ENCODE data around the gene IFI16. TPM values are rescaled to one million over a fixed set of nuclear protein-coding genes. Genes with fewer than 3 reads are reported as not detected.

IFI16 gene
- polyA plus RNA-seq, 1 experiment = 81.8 TPM

DNA sequence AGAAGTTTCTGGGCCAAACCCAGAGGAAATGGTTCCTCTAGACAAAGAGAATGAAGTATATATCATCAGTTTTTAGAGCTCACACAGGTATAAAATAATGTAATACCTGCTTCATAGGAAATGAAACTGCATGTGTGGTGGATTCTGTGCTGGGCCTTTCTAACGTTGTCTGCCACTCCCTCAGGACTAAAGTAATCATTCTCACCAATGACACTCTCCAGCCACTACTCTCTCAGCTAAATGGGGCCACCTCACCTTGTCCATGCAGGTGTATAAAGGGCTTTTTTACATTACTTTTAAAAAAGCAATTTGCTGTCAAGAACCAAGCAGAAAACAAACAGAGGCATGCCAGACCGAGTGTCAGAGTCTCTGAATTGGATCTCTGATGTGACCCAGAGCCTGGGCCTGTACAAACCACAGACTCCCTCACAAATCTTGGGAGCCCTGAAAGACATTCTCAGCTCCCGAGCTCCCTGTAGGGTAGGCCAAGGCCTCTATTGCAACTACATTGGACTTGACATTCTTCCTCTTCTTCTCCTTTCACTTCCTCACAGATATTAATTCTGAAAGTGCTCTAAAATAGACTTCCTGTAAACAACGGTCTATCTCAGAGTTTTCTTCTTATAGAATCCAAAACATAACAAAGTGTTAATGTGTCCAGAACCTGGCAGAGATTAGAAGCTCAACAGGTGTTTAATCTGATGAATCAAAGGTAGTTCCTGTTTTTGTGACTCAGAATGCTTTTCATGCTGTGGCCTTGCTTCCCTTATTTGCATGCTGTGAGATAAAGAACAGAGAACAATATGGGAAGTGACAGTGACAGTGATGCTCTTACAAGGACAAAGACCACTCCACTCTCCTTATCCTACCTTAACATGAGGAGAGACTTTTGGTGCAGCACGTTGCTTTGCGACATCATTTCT, 58.3 kb downstream of the IFI16 start:
- Histone ChIP-seq H3K36me3 (ENCODE audit: control insufficient read depth, insufficient read depth, low read length) (no peaks in the 10 kb centered on the region), H3K27me3 (ENCODE audit: control insufficient read depth, insufficient read depth, low read length) (peaks cover 2% of the 10 kb centered on the region; the same call in 1 of the 2 replicates), H3K4me3 (ENCODE audit: low read depth, low read length) (no peak overlapping the region)
- CTCF ChIA-PET = interaction anchor here (2.0 kb wide), 1 partner anchor 864 kb away, joined by 9 read pairs; no protein-coding TSS in a partner anchor
- POLR2A ChIA-PET = interaction anchor here (0.6 kb wide), 1 partner anchor 109 kb away, joined by 3 read pairs; no protein-coding TSS in a partner anchor
- no peak for DNase-seq (ENCODE audit: low read depth)
- TF ChIP-seq, protein P1, sequence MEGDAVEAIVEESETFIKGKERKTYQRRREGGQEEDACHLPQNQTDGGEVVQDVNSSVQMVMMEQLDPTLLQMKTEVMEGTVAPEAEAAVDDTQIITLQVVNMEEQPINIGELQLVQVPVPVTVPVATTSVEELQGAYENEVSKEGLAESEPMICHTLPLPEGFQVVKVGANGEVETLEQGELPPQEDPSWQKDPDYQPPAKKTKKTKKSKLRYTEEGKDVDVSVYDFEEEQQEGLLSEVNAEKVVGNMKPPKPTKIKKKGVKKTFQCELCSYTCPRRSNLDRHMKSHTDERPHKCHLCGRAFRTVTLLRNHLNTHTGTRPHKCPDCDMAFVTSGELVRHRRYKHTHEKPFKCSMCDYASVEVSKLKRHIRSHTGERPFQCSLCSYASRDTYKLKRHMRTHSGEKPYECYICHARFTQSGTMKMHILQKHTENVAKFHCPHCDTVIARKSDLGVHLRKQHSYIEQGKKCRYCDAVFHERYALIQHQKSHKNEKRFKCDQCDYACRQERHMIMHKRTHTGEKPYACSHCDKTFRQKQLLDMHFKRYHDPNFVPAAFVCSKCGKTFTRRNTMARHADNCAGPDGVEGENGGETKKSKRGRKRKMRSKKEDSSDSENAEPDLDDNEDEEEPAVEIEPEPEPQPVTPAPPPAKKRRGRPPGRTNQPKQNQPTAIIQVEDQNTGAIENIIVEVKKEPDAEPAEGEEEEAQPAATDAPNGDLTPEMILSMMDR (IDR thresholded peaks at IDR 0.05; ENCODE audit: insufficient read depth, low read depth, low read length) = no peak

DNA sequence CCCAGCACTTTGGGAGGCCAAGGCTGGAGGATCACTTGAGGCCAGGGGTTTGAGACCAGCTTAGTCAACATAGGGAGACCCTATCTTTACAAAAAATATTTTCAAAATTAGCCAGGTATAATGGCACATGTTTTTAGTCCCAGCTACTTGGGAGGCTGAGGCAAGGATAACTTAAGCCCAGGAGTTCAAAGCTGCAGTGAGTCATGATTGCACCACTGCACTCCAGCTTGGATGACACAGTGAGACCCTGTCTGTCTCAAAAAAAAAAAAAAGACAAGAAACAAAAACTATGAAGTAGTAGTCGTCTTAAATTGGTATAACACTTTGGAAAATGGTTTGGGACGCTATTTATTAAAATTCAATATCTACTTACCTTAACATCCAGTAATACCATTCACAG, 59.2 kb downstream of the IFI16 start:
- CTCF ChIA-PET = interaction anchor here (1.1 to 2.0 kb wide), 2 partner anchors 71 to 865 kb away, joined by 3 to 9 read pairs; no protein-coding TSS in a partner anchor
- no peak for DNase-seq (ENCODE audit: low read depth)
- Histone ChIP-seq H3K36me3 (ENCODE audit: control insufficient read depth, insufficient read depth, low read length) (no peaks in the 10 kb centered on the region), H3K4me3 (ENCODE audit: low read depth, low read length) (no peak overlapping the region), H3K27me3 (ENCODE audit: control insufficient read depth, insufficient read depth, low read length) (peaks cover 4% of the 10 kb centered on the region; the same call in 1 of the 2 replicates)
- TF ChIP-seq, protein P1 (IDR thresholded peaks at IDR 0.05; ENCODE audit: insufficient read depth, low read depth, low read length) = no peak
- POLR2A ChIA-PET = interaction anchor here (0.6 kb wide), 1 partner anchor 38 kb away, joined by 3 read pairs; no protein-coding TSS in a partner anchor

DNA sequence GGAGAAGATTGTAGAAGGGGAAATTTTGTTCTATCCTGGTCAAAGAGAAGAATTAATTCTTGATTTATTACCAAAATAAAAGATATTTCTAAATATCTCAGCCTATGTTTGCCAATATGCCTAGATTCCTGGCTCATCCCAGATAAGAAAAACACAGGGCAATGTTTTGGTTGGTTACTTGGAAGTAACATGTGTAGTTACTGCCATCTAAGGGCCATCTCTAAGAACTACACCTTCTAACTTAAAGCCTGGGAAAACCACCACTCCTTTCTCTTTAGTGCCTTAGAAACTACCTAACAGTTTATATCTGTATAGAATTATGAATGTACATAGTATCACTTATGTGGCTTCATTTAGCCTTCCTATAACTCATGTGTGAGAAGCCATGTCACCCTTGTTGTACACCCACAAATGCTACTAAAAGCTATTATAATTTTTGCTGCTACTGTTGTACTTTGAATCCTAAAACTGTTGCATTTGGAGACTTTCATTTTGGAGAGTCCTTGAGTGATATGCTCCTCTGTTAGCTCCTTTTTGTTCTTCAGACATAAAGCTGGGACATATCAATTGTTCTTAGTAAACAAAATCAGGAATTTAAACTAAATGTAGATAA, 62.4 kb downstream of the IFI16 start:
- TF ChIP-seq, protein P1 (IDR thresholded peaks at IDR 0.05; ENCODE audit: insufficient read depth, low read depth, low read length) = peak; percentile 62
- POLR2A ChIA-PET = interaction anchor here (0.5 kb wide), 1 partner anchor 62 kb away, joined by 3 read pairs; the partner anchor contains the start of gene IFI16
- Histone ChIP-seq H3K36me3 (ENCODE audit: control insufficient read depth, insufficient read depth, low read length) (no peaks in the 10 kb centered on the region), H3K27me3 (ENCODE audit: control insufficient read depth, insufficient read depth, low read length) (peaks cover 4% of the 10 kb centered on the region; the same call in 1 of the 2 replicates), H3K4me3 (ENCODE audit: low read depth, low read length) (no peak overlapping the region)
- DNase-seq (ENCODE audit: low read depth) = no peak
- CTCF ChIA-PET = interaction anchor here (0.6 to 3.8 kb wide), 20 partner anchors 10 to 1111 kb away, joined by 3 to 36 read pairs (median 4); partner anchors contain the start of gene IFI16

DNA sequence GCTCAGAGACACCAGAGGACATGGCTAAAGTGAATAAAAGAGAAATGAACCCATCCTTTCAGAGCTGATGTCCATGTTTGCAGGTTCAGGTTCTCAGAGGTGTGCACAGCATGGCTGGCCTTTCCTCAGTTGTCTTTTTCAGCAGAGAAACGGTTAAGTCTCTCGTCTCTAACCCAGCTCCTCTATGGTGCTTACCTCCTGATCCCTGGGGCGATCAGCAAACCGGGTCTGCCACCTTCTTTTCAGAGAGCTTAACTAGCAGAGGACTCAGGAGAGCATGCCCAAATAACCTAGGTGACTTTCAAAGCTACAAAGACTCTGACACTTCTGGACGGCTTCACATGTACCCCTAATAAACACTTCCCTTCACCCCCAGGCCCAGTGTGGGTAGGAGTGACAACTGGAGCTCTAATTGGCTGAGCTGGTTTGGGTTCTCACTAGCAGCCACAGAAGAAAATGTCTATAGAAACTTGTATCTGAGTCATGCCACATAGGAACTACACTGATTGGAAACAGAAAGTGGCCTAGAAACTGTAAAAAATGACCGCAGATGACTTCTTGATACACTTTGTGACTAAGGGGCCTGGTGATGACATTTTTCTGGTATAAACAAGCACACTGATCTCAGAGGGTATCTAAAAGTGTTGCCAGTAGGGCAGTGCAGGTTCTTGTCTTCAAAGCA, 66.9 kb downstream of the IFI16 start, which contains the start of gene AIM2:
AIM2 (minus strand) TSS at position 329 of the 682 bp plus-strand sequence. CDS start 3,267 bp downstream, outside the sequence.
- Histone ChIP-seq H3K27me3 (ENCODE audit: control insufficient read depth, insufficient read depth, low read length) (peaks cover 12% of the 10 kb centered on the region), H3K36me3 (ENCODE audit: control insufficient read depth, insufficient read depth, low read length) (no peaks in the 10 kb centered on the region), H3K4me3 (ENCODE audit: low read depth, low read length) (no peak within 1 kb of the TSS)
- ChIA-PET POLR2A (no interaction called here), CTCF (interaction anchor here (0.7 to 1.7 kb wide), 5 partner anchors 9 to 873 kb away, joined by 3 to 6 read pairs (median 3); no protein-coding TSS in a partner anchor)
- TF ChIP-seq, protein P1 (IDR thresholded peaks at IDR 0.05; ENCODE audit: insufficient read depth, low read depth, low read length) = no peak
- DNase-seq (ENCODE audit: low read depth) = peak; percentile 53

Data from BJ (cell line).